A549 treated with dexamethasone at 1 μM for 4 hours (cell line): ENCODE results near the gene RNF115. TPM values are rescaled to one million over a fixed set of nuclear protein-coding genes. Genes with fewer than 3 reads are reported as not detected.

ENCODE experiments used
- total RNA-seq: library from RNA; stranded (reverse); fragments of 200-300 nt; extraction: Qiagen RNA extraction; gene quantifications from 5 replicates; pipeline ENCODE4 v1.2.3, GENCODE V29; 2022

RNF115 gene
- 12.1 to 15.0 TPM (median 13.8 TPM) in 5 replicates for total RNA-seq

DNA sequence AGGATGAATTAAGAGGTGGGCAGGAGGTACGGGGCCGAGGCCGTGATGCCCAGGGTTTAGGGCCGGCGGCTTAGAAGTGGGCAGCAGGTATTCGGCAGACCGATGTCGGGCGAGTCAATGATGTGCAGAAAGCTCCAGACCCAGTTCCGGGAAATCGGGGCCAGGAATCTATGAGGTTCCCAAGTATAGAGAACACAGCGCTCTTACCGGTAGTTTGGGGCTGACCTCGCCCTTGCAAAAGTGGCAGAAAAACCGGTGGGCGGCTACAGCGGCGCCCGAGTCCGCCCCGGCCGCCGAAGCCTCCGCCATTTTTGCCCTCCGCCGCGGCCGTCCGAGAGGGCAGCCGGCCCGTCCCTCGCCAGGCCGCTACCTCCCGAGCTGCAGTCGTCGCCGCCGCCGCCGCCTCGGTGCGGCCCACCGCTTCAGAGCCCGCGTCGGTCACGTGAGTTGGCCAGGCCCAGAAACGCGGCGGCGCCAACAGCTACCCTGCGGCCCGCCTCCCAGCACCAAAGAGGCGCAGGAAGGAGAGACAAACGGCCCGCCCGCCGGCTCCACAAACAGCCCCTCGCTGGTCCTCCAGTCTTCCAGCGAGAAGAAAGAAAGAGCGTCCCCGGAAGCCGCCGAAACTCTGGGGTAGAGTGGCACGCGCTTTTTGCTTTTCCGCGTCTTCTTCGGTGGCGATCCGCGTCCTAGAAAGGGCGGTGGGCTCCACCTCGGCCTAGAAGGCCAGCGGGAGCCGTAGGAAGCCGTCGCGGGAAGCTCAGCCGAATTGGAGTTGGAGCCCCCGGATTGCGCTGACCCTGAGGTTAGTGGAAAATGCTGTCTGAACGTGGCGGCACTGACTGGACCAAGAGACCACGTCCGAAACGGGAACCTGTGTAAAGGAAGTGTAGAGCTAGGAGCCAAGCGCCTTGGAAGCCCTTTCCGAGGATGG, at the start of gene RNF115, which contains the start of gene POLR3C:
RNF115 (minus strand) TSS at position 531 of the 934 bp plus-strand sequence; CDS start at position 309, 222 bp downstream.
POLR3C (plus strand) TSS at position 636 of the 934 bp plus-strand sequence. CDS start 1,577 bp downstream, outside the sequence.

DNA sequence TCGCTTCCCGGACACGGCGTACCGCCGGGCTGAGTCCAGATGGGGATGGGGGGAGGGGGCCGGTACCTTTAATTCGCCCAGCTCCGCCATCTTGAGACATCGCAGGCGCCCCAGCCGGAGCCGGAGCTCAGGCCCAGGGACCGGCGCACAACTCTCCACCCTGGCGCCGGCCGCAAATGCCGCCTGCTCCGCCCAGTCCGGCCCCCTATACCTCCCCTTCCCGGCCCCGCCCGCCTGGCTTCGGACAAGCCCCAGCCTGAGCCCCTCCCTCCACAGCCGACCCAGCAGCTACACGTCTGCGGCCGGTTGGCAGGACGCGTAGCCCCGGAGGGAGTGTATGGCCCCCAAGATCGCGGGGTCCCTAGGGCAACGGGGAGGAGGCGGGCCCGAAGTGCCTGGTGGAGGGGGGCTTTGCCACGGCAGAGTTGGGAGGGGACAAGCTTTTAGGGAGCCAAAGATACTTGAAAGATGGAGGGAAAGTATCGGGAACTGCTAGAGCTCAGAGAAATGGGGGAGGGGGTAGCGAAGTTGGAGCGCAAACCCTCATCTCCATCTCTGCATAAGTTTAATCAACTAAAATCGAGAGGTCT, 35.1 kb upstream of the RNF115 start, which contains the start of gene PIAS3:
PIAS3 (minus strand) TSS at position 181 of the 590 bp plus-strand sequence; CDS start at position 90, 91 bp downstream.

DNA sequence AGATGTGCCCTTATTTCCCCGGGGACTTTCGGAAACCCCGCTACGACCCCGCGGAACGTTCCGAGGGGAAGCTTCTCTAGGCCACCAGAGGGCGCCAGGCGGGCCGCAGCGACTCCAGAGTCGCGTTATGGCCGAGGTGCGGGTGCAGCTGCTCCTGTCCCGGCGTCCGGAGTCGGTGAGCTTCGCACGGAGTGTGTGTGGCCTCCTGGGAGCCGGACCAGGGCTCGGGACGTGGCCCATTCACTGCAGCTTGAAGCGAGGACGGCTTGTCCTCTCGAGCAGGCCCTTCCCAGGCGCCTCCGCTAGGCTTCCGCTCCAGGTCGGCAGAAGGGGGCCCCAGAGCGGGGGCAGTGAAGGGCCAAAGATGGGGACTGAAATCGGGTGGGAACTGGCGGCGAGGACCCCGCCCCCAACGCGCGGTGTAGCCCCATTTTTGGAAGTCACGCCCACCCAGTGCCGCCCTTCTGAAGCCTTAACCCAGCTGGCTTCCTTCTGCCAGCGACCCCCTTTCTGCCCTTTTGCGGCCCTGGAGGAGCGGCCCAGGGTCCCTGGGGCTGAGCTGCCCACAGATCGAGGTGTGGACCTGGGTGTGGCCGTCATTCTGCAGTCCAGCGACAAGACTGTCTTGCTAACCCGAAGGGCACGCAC, 21.7 kb upstream of the RNF115 start, which contains the start of gene NUDT17:
NUDT17 (plus strand) TSS at position 117 of the 648 bp plus-strand sequence; CDS start at position 128, 11 bp downstream.

DNA sequence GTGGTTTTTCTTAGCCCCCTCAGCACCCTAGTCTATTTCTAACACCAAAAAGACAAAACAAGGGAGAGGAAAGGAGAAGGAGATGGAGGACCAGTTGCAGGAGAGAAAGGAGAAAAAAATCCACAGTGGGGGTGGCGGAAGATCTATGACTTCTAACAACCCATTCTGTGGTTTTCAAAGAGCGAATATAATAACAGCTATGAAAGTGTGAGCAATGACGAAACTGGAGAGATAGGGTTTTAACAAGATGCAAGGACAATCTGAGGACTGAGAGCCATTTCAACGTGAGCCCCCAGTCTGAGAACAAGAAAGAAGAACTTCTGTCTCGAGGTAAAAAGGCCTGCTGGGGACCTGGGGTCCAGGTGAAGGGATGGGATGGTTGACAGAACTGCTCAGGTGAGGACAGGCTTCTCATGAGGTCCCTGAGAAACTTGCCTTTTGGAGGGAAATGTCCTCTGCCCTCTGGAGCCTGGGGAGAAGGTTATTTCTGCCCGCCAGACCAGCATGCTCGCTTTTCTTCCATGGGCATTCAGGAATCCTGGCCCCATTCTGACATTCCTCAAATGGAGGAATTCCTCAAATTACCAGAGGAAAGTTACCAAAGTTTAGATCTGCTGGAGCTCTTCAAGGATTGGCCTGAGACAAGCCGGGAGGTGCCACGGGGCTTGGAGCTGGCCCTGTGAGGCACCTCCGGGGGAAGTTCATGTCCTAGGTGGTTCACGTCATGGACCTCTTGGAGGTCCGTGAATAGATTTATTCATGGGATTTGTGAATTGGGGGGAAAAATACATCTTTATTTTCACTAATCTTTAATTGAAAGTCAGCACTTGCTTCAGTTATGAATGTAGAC, 104.4 kb downstream of the RNF115 start, which contains the start of gene CD160:
CD160 (plus strand) TSS at position 270 of the 850 bp plus-strand sequence. CDS start 8,829 bp downstream, outside the sequence.

DNA sequence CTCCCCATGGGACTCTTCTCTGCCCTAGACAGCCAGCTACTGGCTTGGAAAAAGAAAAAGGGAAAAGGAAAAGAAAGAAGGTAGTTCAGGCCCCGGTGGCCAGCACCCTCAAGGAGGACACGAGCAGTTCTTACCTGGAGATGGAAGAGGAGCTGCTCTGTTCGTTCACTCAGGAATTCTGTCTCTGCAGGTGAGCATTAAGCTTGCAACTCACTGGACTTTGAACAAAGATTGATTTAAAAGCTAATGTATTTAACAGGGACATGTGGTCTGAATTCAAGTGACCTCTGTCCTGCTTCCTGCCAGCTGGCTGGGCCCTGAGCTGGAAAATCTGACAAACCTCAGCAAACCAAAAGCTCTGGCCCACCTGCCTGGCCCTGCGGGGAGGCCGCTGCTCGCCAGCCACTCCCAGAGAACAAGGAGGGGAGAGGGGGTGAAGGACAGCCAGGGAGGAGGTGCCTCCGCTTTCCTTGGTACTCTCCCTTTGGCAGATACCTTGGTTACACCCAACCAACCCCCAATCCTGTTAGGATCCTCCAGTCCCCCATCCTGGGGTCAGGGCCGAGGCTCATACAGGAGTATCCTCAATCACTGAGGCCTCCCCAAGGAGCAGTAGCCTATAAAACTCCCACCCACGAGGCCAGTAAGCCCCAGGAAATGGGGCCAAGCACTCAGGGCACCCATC, 116.6 kb downstream of the RNF115 start, which contains the start of gene PDZK1:
PDZK1 (minus strand) TSS at position 186 of the 685 bp plus-strand sequence. CDS start 19,347 bp downstream, outside the sequence.

Other genes starting within 250 kb of the RNF115 start
- gene GPR89A, start 216.1 kb downstream of the RNF115 start, total RNA-seq = 16.0 to 18.3 TPM (median 16.5 TPM) in 5 replicates
- gene PDZK1, start 116.7 kb downstream of the RNF115 start, total RNA-seq = 0.80 to 1.5 TPM (median 1.1 TPM) in 5 replicates
- not detected in 5 replicates for gene CD160, start 104.6 kb downstream of the RNF115 start, total RNA-seq
- gene POLR3C, start 105 bp upstream of the RNF115 start, total RNA-seq = 37.6 to 45.8 TPM (median 38.9 TPM) in 5 replicates
- gene NUDT17, start 21.5 kb upstream of the RNF115 start, total RNA-seq = 6.1 to 7.3 TPM (median 6.4 TPM) in 5 replicates
- gene PIAS3, start 35.0 kb upstream of the RNF115 start, total RNA-seq = 34.3 to 47.3 TPM (median 43.5 TPM) in 5 replicates
- gene ANKRD35, start 61.8 kb upstream of the RNF115 start, total RNA-seq = 0.04 to 0.07 TPM (median 0.06 TPM) in 5 replicates
- 1.2 to 2.3 TPM (median 1.4 TPM) in 5 replicates for gene ITGA10, start 86.0 kb upstream of the RNF115 start, total RNA-seq
- gene PEX11B, start 94.6 kb upstream of the RNF115 start, total RNA-seq = 31.5 to 39.8 TPM (median 37.6 TPM) in 5 replicates
- gene RBM8A, start 103.4 kb upstream of the RNF115 start, total RNA-seq = 223 to 286 TPM (median 236 TPM) in 5 replicates
- gene LIX1L, start 133.9 kb upstream of the RNF115 start, total RNA-seq = 12.5 to 16.7 TPM (median 14.4 TPM) in 5 replicates
- 0.24 to 0.47 TPM (median 0.35 TPM) in 5 replicates for gene ANKRD34A, start 140.5 kb upstream of the RNF115 start, total RNA-seq
- 10.1 to 12.9 TPM (median 12.5 TPM) in 5 replicates for gene POLR3GL, start 140.6 kb upstream of the RNF115 start, total RNA-seq
- 0.37 to 0.81 TPM (median 0.52 TPM) in 5 replicates for gene TXNIP, start 172.5 kb upstream of the RNF115 start, total RNA-seq
- not detected in 5 replicates for gene HJV, start 197.6 kb upstream of the RNF115 start, total RNA-seq